ENCODE data around the gene SIX5.

DNA sequence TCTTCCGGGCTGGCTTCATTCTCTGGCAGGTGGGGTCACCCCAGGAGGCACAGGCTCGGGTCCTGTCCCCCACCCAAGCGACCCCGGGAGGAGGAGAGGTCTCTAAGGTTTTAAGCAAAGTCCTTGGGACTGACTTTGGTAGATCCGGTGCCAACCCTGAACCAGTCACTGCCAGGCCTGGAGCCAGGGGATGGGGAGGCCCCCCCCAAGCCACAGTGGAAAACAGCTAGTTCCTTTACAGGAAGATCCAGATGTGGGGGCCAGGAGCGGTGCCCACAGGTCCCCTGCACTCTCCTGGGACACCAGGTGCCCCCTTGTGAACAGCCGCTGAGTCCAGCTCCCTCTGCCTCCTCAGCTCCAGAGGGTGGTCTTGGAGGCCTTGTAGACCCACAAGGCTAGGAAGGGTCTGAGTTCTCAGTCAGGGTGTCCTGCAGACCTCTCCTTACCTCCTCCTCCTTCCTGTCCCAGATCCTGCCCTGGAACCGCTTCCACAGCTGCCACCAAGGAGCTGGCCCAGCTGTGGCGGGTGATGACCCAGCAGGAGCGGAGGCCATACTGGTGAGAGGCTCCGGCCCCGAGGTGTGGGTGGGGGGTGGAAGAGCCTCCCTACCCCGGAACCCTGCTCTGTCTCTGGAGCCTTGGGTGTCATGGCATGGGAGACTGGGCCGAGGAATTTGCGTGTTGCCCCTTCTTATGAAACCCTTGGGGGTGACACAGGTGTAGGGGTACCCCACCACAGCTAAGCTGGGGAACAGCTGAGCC, 6.0 kb downstream of the SIX5 start:
- TF ChIP-seq CTCF (IDR thresholded peaks at IDR 0.05; ENCODE audit: low read depth, low read length) (no peak), MAX (IDR thresholded peaks at IDR 0.05; ENCODE audit: low read depth, low read length) (no peak)
